ENCODE results near the gene POTEM.
"Not testable (repeated sequence)": the region's sequence is repeated elsewhere in the genome, so short reads cannot be mapped to it uniquely, and the experiment has no call there.

The POTEM gene

GRCh38 chr14:18967134-18967533 is at the start of gene POTEM:
Gene POTEM, plus strand, starts transcription at chr14:18967434. Its CDS starts 52 bp downstream, at chr14:18967486.
- DNase-seq (ENCODE audit: low spot score), result not testable (repeated sequence)

GRCh38 chr14:18918345-18918744 is 48.9 kb upstream of the POTEM start:
- DNase-seq (ENCODE audit: low spot score), result not testable (repeated sequence)

DNA sequence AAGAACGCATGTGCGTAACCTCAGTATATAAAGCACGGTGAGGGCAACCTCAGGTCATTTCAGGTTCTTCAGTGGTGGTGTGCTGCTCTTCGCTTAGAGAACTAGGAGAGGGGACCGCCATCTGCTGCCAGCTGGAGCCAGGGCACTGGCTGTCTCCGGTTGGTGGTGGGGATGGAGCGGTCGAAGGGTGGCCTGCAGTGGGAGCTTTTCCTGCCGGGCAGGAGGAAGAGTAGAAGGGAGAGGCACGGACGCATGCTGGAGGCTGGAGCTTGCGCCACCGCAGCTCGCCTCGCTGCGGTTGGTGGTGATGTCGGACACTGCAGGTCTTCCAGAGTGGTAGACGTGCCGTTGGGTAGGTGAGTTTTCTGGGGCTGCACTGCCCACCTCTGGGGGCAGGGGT is 47.2 kb upstream of the POTEM start:
- not testable (repeated sequence) for DNase-seq (ENCODE audit: low spot score)

- DNase-seq (ENCODE audit: low spot score), result not testable (repeated sequence)
These were observed 46.1 kb upstream of the POTEM start for GRCh38 chr14:18921055-18921701.

DNA sequence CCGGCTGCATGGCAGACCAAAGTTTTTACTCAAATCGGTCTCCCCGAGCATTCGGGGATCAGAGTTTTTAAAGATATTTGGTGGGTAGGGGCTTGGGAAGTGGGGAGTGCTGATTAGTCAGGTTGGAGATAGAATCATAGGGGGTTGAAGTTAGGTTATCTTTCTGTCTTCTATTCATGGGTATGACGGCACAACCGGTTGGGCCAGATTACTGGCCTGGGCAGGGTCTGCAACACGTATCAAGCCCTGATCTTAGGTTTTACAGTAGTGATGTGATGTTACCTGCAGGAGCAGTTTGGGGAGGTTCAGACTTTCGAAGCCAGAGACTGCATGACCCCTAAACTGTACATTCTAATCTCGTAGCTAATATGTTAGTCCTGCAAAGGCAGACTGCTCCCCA is 30.4 kb upstream of the POTEM start:
- DNase-seq (ENCODE audit: low spot score), result not testable (repeated sequence)

GRCh38 chr14:18938733-18939132 is 28.5 kb upstream of the POTEM start:
- DNase-seq (ENCODE audit: low spot score), result not testable (repeated sequence)

GRCh38 chr14:18949939-18950338 is 17.3 kb upstream of the POTEM start:
- DNase-seq (ENCODE audit: low spot score), result not testable (repeated sequence)

- DNase-seq (ENCODE audit: low spot score), result not testable (repeated sequence)
These were observed 14.1 kb upstream of the POTEM start for GRCh38 chr14:18953085-18953484.

DNA sequence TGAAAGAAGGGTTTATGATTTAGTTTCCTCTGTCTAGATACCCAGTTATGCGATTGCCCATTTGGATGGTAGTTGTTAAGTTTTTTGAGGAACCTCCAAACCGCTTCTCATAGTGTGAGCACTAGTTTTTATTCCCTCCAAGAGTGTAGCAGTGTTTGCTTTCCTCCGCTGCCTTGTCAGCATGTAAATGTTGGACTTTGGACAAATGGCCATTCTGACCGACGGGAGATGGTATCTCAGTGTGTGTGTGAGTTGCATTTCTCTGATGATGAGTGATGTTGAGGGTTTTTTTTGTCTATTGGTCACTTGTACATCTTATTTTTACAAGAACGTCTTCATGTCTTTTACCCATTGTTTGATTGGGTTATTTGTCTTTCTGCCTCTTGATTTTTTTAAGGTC is 11.4 kb upstream of the POTEM start:
- DNase-seq (ENCODE audit: low spot score), result not testable (repeated sequence)

DNA sequence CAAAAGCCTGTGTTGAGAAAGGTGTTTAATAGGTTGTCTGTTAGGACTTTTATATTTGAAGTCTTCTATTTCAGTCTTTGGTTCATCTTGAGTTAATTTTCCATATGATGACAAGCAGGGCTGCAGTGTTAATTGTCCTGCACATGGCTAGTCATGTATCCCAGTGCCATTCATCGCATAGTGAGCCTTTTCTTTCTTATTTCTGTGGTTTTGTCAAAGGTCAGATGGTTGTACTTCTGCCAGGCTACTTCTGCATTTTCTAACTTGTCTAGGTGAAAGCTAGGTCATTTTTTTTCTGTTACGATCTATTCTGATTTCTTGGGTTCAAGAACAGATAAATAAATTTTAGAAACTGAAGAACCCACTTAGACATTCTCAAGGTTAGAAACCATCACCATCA is 5.7 kb upstream of the POTEM start:
- DNase-seq (ENCODE audit: low spot score), result not testable (repeated sequence)

- DNase-seq (ENCODE audit: low spot score), result not testable (repeated sequence)
These were observed 5.1 kb upstream of the POTEM start for GRCh38 chr14:18962143-18962542.

DNA sequence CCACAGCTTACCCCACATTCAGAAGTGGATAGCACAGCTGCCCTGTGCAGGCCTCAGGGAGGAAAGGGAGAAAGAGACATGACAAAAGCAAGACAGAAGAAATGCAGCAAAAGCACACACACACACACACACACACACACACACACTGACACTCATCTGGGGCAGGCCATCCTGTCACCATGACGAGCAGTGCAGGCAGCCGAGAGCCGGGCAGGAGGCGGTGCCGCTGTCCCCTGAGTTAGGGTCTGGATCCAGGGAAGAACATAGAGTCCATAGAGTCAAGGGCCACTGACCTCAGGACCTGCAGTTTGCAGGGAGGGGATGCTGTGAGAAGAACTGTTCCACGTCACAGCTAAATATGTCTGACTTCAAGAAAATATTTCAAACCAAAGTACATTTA is 4.0 kb upstream of the POTEM start:
- DNase-seq (ENCODE audit: low spot score), result not testable (repeated sequence)

DNA sequence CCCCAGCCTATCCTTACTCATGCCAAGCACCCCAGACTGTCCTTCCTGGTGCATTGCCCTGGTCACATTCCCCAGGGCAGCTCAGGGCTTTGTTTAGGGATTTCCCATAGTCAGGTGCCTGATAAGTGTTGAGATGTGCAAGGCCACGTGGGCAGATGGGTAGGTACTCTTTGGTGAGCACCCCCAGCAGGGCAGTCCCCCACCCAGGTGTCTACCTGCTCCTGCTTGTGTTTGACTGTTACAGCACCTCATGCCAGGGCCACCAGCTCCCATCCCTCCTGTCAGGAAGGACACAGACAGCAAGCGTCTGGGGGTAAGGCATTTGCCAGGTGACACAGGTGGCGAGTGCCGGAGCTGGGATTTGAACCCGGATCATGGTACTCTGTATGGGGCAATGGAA is 2.4 kb upstream of the POTEM start:
- DNase-seq (ENCODE audit: low spot score), result not testable (repeated sequence)

- DNase-seq (ENCODE audit: low spot score), result not testable (repeated sequence)
These were observed 35.3 kb downstream of the POTEM start for GRCh38 chr14:19002566-19002965.

GRCh38 chr14:19006490-19006889 is 39.3 kb downstream of the POTEM start:
- DNase-seq (ENCODE audit: low spot score), result not testable (repeated sequence)

DNA sequence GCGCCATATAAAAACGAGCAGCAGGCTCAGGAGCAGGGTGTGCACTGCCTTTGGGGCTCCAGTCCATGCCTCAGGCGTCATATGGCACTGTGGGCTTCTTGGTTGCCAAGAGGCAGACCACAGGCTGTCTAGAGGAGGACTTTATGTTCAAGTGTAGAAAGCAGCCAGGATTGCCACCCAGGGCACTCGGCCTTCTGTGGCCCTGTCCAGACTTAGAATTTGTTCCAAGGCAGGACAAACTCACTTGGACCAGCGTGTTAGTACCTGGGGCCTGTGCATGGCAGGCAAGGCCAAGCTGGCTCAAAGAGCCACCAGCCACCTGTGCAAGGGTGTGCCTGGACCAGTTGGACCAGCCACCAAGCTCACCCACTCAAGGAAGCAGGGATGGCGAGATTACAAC is 40.4 kb downstream of the POTEM start:
- not testable (repeated sequence) for DNase-seq (ENCODE audit: low spot score)

GRCh38 chr14:19011029-19011428 is 43.8 kb downstream of the POTEM start:
- DNase-seq (ENCODE audit: low spot score), result not testable (repeated sequence)

DNA sequence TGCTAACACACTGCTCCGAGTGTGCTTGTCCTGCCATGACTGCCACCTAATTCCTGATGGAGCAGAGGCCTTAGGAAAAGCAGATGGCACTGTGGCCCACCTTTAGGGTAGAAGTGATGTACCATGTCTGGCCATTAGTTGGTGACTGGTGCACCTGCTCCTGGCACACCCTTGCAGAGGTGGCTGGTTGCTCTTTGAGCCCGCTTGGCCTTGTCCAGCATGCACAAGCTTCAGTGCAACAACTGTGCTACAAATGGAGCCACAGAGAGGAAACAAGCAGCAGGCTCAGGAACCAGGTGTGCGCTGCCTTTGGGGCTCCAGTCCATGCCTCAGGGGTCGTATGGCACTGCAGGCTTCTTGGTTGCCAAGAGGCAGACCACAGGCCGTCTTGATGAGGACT is 44.5 kb downstream of the POTEM start:
- not testable (repeated sequence) for DNase-seq (ENCODE audit: low spot score)

- not testable (repeated sequence) for DNase-seq (ENCODE audit: low spot score)
These were observed 48.0 kb downstream of the POTEM start for GRCh38 chr14:19015185-19015584.

DNA sequence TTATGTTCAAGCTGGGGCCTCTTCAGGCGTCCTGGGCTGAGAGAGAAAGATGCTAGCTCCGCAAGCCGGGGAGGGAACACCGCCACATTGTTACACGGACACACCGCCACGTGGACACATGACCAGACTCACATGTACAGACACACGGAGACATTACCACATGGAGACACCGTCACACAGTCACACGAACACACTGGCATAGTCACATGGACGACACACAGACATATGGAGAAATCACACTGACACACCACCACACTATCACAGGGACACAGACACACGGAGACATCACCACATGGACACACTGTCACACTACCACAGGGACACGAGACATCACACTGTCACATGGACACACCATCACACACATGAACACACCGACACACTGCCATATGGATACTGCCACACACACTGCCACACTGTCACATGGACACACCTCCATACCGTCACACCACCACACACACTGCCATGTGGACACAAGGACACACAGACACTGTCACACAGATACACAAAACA is 57.9 kb downstream of the POTEM start:
- not testable (repeated sequence) for DNase-seq (ENCODE audit: low spot score)

GRCh38 chr14:19026649-19027351 is 59.6 kb downstream of the POTEM start:
- not testable (repeated sequence) for DNase-seq (ENCODE audit: low spot score)

GRCh38 chr14:19027895-19028294 is 60.7 kb downstream of the POTEM start:
- not testable (repeated sequence) for DNase-seq (ENCODE audit: low spot score)

DNA sequence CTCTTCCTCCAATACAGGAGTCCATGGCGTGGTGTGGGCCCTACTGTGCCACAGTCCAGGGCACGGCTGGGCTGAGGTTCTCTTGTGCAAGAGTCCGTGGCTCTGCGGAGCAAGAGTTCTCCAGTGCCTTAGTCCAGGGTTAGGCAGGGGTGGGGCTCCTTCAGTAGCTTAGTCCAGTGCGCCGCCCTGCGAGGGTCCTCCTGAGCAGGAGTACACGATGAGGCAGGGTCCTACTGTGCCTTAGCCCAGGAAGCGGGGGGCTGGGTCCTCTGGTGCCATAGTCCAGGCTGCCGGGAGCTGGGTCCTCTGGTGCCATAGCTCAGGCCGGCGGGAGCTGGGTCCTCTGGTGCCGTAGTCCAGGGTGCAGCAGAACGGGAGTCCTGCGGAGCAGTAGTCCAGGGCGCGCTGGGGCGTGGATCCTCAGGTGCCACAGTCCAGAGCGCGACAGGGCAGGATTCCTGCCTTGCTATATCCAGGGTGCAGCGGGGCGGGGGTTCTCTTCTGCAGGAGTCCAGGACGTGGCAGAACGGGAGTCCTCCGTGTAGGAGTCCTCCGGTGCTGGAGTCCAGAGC is 69.7 kb downstream of the POTEM start:
- not testable (repeated sequence) for DNase-seq (ENCODE audit: low spot score)

All from left forelimb (tissue), 1 donor.